NCI-H1436 (cell line): ENCODE measurements around the gene NRBP1.
"Not testable (repeated sequence)": the region's sequence is repeated elsewhere in the genome, so short reads cannot be mapped to it uniquely, and the experiment has no call there.

ENCODE experiments used
- DNase-seq: peaks from one replicate; lab custom pipeline; 2025; lab: John Stamatoyannopoulos, UW

The NRBP1 gene

GRCh38 chr2:27421660-27422250 lies 6.7 kb upstream of the NRBP1 start:
- no peak for DNase-seq

- no peak for DNase-seq
Measured at GRCh38 chr2:27422958-27423357, 5.5 kb upstream of the NRBP1 start.

GRCh38 chr2:27425039-27425438 lies 3.4 kb upstream of the NRBP1 start:
- not testable (repeated sequence) for DNase-seq

GRCh38 chr2:27427863-27428212 lies 593 bp upstream of the NRBP1 start:
- no peak for DNase-seq

DNA sequence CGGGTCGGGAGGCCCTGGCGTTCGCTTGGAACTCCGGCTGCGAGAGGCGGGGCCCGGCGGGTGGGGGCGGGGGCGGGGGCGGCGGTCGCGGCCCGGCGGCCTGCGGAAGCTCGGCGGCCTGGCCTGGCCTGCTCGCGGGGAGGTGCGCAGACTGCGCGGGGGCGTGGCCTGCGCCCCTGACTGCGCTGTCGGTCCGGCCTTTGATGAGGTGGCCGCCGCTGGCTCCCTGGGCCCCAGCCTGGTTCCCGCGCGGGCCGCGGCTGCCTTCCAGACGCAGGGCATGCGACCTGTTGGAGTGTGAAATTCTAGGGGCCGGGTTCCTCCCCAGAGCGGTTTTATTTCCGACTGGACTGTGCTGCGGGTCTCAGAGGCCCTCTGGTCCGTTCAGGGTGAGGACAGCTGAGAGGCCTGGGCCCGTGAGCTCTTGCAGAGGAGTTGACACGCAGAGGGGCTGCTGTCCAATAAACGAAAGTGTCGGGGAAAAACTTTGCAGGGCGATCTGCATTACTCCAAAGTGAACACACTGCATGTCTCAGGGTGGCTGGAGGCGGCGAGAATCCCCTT lies 629 bp downstream of the NRBP1 start:
- peak; percentile 51 for DNase-seq

- DNase-seq: no peak
Measured at GRCh38 chr2:27431395-27431794, 3.0 kb downstream of the NRBP1 start.

GRCh38 chr2:27435628-27436027 lies 7.2 kb downstream of the NRBP1 start:
- DNase-seq: no peak

GRCh38 chr2:27441226-27441926 lies 12.9 kb downstream of the NRBP1 start:
- DNase-seq: no peak

- DNase-seq: peak; percentile 75
Measured at GRCh38 chr2:27441958-27442919, 13.8 kb downstream of the NRBP1 start, which contains the start of gene KRTCAP3. Gene KRTCAP3 (plus strand): TSS chr2:27442381. CDS start chr2:27442413, 32 bp downstream.

GRCh38 chr2:27442920-27443282 lies 14.5 kb downstream of the NRBP1 start:
- DNase-seq: no peak

DNA sequence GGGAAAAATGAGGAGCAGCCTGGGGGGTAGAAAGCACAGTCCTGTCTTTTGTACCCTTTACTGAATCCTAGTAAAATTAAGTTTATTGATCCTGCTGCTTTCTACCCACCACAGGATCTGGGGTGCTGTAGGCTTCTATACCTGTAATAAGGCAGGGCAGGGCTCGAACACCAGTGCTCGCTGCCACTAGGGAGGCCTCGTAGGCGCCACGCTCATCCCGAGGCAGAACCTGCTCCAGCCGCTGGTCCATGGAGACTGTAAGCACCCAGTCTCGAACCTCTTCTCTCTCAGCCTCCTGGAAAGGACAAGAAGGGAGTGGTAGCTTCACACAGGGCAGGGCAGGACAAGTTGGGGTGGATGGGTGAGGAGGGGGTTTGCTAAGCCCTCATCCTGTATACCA lies 16.7 kb downstream of the NRBP1 start:
- DNase-seq: no peak

DNA sequence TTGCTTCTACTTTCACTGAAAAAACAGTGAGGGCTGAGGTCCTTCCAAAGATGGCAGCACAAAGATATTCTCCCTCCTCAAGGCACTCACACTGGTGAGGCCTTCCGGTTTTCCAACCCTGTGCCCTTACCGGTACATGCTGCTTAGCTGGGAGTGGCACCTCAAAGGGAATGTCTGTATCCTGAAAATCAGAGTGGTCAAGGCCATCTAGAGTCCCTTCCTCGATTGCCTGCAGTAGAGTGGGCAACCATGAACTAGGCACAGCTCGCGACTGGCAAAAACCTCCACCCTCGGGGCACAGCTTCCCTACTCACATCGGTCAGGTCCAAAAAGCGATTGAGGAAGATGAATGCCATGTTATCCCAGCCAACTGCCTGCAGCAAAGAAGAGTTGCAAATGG lies 17.2 kb downstream of the NRBP1 start:
- no peak for DNase-seq

- DNase-seq: no peak
Measured at GRCh38 chr2:27446057-27446456, 17.6 kb downstream of the NRBP1 start.

DNA sequence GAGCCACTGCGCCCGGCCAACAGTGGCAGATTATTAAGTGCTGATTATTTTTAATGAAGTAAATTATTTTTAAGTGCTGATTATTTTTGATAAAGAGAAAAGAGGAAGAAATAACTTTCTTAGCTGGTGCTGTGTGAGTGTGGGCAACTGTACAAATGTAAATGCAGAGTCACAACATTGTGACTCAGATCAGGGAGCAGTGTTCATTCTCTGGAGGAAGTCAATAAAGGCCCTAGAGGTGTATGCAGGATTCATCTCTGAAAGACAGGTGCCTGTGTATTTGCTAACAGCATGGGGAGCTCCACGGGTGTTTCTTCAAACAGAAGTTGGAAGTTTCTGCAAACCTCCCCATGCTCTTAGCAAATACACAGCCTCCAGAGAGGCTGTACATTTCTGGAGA lies 19.9 kb downstream of the NRBP1 start:
- DNase-seq: no peak

GRCh38 chr2:27451095-27451494 lies 22.7 kb downstream of the NRBP1 start:
- DNase-seq: no peak

- DNase-seq: no peak
Measured at GRCh38 chr2:27453968-27454367, 25.5 kb downstream of the NRBP1 start.

- no peak for DNase-seq
Measured at GRCh38 chr2:27461118-27461517, 32.7 kb downstream of the NRBP1 start.

GRCh38 chr2:27464443-27464842 lies 36.0 kb downstream of the NRBP1 start:
- DNase-seq: no peak

GRCh38 chr2:27471961-27472360 lies 43.5 kb downstream of the NRBP1 start:
- no peak for DNase-seq

- DNase-seq: no peak
Measured at GRCh38 chr2:27485496-27485895, 57.1 kb downstream of the NRBP1 start.

GRCh38 chr2:27489118-27489497 lies 60.7 kb downstream of the NRBP1 start:
- DNase-seq: peak; percentile 25
